B cell (primary cell): ENCODE data around the gene FMO2. TPM values are rescaled to one million over a fixed set of nuclear protein-coding genes. Genes with fewer than 3 reads are reported as not detected.

Source experiments
- ATAC-seq: fragments of 200-7000 bp; cut with Tn5 transposase; one replicate; pipeline ENCODE4 v1.10.0; 2021; ENCODE audit warnings: low read depth, mild to moderate bottlenecking, moderate number of reproducible peaks, moderate library complexity
- CTCF ChIA-PET: fragments of 350-600 bp; sonication (Branson Sonifier 250); formaldehyde crosslinking; loops from one replicate; lab custom pipeline; 2021; ENCODE audit warnings: antibody characterized with exemption, inconsistent platforms; lab: Charles Lee
- POLR2A ChIA-PET: fragments of 350-600 bp; sonication (Branson Sonifier 250); formaldehyde crosslinking; loops from one replicate; lab custom pipeline; 2021; ENCODE audit warnings: antibody characterized with exemption; lab: Charles Lee
- DNase-seq: peaks from one replicate; pipeline ENCODE4 v3.0.0; 2013
- H2AFZ ChIP-seq: 2 replicates; pipeline ENCODE4 v1.6.1; 2012; ENCODE audit warnings: mild to moderate bottlenecking, low read depth, low read length; ENCODE audit not compliant: insufficient read depth, poor library complexity, severe bottlenecking
- H3K27ac ChIP-seq, 2 donors: 1 replicate in 1 of 2; 2 replicates in 1 of 2; pipeline ENCODE4 v1.5.1; 2012 to 2013; ENCODE audit warnings: low read length in 2 of 2, mild to moderate bottlenecking in 2 of 2, moderate library complexity in 1 of 2
- H3K27me3 ChIP-seq, 4 experiments: fragments of 200-600 bp in 1 of 4; sonication (generic) in 1 of 4; replicated peaks in 1 of 4; 1 replicate in 2 of 4; 2 replicates in 2 of 4; pipeline versions ENCODE4 v1.6.1 to v1.7.0; 2013 to 2016; ENCODE audit warnings: low read length in 3 of 4, mild to moderate bottlenecking in 2 of 4, mixed read lengths in 1 of 4, moderate library complexity in 1 of 4; ENCODE audit not compliant: insufficient read depth in 4 of 4, control insufficient read depth in 3 of 4; ENCODE audit errors: control extremely low read depth in 1 of 4
- H3K36me3 ChIP-seq, 2 experiments: replicated peaks in 1 of 2; 1 replicate in 1 of 2; 2 replicates in 1 of 2; pipeline versions ENCODE4 v1.6.1 to v1.7.1; 2013; ENCODE audit warnings: low read length in 1 of 2; ENCODE audit not compliant: insufficient read depth in 2 of 2, control insufficient read depth in 1 of 2; ENCODE audit errors: control extremely low read depth in 1 of 2, extremely low read depth in 1 of 2
- H3K4me1 ChIP-seq, 2 donors: fragments of 200-600 bp in 1 of 2; sonication (generic) in 1 of 2; 1 replicate in 1 of 2; 2 replicates in 1 of 2; pipeline versions ENCODE4 v1.5.1 to v1.6.1; 2013 to 2017; ENCODE audit warnings: low read length in 2 of 2; ENCODE audit not compliant: control insufficient read depth in 2 of 2, insufficient read depth in 2 of 2
- H3K4me2 ChIP-seq: replicated peaks from 2 replicates; pipeline ENCODE3; 2012; ENCODE audit warnings: mild to moderate bottlenecking, low read depth, low read length; ENCODE audit not compliant: poor library complexity, severe bottlenecking
- H3K4me3 ChIP-seq, 5 experiments: fragments of 200-600 bp in 1 of 5; sonication (generic) in 1 of 5; 1 replicate in 3 of 5; 2 replicates in 2 of 5; pipeline versions ENCODE4 v1.5.1 to v1.7.0; 2011 to 2016; ENCODE audit warnings: low read length in 4 of 5, mild to moderate bottlenecking in 4 of 5, low read depth in 2 of 5, control low read depth in 1 of 5, moderate library complexity in 1 of 5; ENCODE audit not compliant: insufficient read depth in 1 of 5; ENCODE audit errors: control extremely low read depth in 1 of 5, extremely low read depth in 1 of 5
- H3K79me2 ChIP-seq: fragments of 200-600 bp; sonication (generic); one replicate; pipeline ENCODE4 v1.6.0; 2016; ENCODE audit warnings: low read length; ENCODE audit not compliant: control insufficient read depth, insufficient read depth
- H3K9ac ChIP-seq: fragments of 200-600 bp; sonication (generic); 2 replicates; pipeline ENCODE4 v1.6.1; 2017; ENCODE audit warnings: mild to moderate bottlenecking, low read length, moderate library complexity
- H3K9me3 ChIP-seq, 3 donors: one replicate each; pipeline versions ENCODE4 v1.6.1 to v1.7.1; 2013; ENCODE audit warnings: low read length in 2 of 3; ENCODE audit not compliant: control insufficient read depth in 2 of 3, insufficient read depth in 1 of 3; ENCODE audit errors: control extremely low read depth in 1 of 3
- H4K20me1 ChIP-seq: 2 replicates; pipeline ENCODE4 v1.6.0; 2012; ENCODE audit warnings: mild to moderate bottlenecking, low read length; ENCODE audit not compliant: insufficient read depth, control insufficient read depth, poor library complexity, severe bottlenecking
- H3K27ac Mint-ChIP-seq: one replicate; pipeline ENCODE4 v1.8.0; 2021; ENCODE audit warnings: mixed read lengths
- H3K27me3 Mint-ChIP-seq: one replicate; pipeline ENCODE4 v1.8.0; 2021; ENCODE audit warnings: mixed read lengths
- H3K4me1 Mint-ChIP-seq: one replicate; pipeline ENCODE4 v1.8.0; 2021; ENCODE audit warnings: mixed read lengths
- H3K4me3 Mint-ChIP-seq: one replicate; pipeline ENCODE4 v1.8.0; 2021; ENCODE audit warnings: mixed read lengths
- H3K9me3 Mint-ChIP-seq: one replicate; pipeline ENCODE4 v1.8.0; 2022; ENCODE audit warnings: mixed read lengths; ENCODE audit not compliant: insufficient read depth
- CTCF ChIP-seq: fragments of 200-600 bp; IDR thresholded peaks from one replicate; pipeline ENCODE4 v1.8.0; 2022; ENCODE audit warnings: antibody characterized with exemption, mild to moderate bottlenecking
- EZH2 ChIP-seq: IDR thresholded peaks from 2 replicates; pipeline ENCODE4 v1.6.1; 2012; ENCODE audit warnings: borderline replicate concordance, low read depth, mild to moderate bottlenecking, moderate library complexity, low read length; ENCODE audit not compliant: insufficient read depth, poor library complexity, severe bottlenecking
- whole genome bisulfite sequencing: methylation state at CpG from one replicate; pipeline ENCODE4 v1.1.5; 2013; ENCODE audit warnings: missing lambda C conversion rate; ENCODE audit not compliant: insufficient coverage; 5-methylcytosine and 5-hydroxymethylcytosine counted together
- intact Hi-C: fragments of 100-400 bp; cut with micrococcal nuclease; formaldehyde crosslinking; loops from one replicate; pipeline ENCODE4 v1.10.0; 2022
- polyA minus RNA-seq: library from RNA; depleted of rRNA, polyadenylated mRNA; stranded (reverse); fragments of >200 nt; gene quantifications from 2 replicates; pipeline ENCODE4 v1.2.3, GENCODE V29; 2012
- polyA plus RNA-seq: library from polyadenylated mRNA; depleted of rRNA; stranded (reverse); fragments of >200 nt; gene quantifications from 2 replicates; pipeline ENCODE4 v1.2.3, GENCODE V29; 2012
- total RNA-seq, 2 donors: library from RNA; stranded (reverse); fragments of 120-200 nt in 1 of 2; gene quantifications; 1 replicate in 1 of 2; 2 replicates in 1 of 2; pipeline versions ENCODE4 v1.2.3 to v1.2.4, GENCODE V29; 2013 to 2022

The FMO2 gene
- not detected in 2 replicates for total RNA-seq
- total RNA-seq (2013), result not detected
- not detected in 2 replicates for polyA plus RNA-seq
- 0.36 TPM in 1 of 2 replicates, not detected in the other for polyA minus RNA-seq

- H3K4me2 ChIP-seq, result no peak within 1 kb of the TSS
- no peak within 1 kb of the TSS for H3K9ac ChIP-seq
- H3K9me3 ChIP-seq, result no peaks in the 10 kb centered on the region
- intact Hi-C loops, result no loop called here
- H3K36me3 ChIP-seq, result no peaks in the 10 kb centered on the region
- no peaks in the 10 kb centered on the region for H4K20me1 ChIP-seq
- DNase-seq (no peak), ATAC-seq (no peak)
- ChIA-PET POLR2A (no interaction called here), CTCF (interaction anchor here (1.9 kb wide), 1 partner anchor 13 kb away, joined by 4 read pairs; no protein-coding TSS in a partner anchor)
- no peaks in the 10 kb centered on the region for H3K27me3 ChIP-seq
- H3K4me1 ChIP-seq, result no peaks in the 10 kb centered on the region
- no peak within 1 kb of the TSS for H3K4me3 ChIP-seq
- H3K79me2 ChIP-seq, result no peaks in the 10 kb centered on the region
- H3K9me3 Mint-ChIP-seq, result no peaks in the 10 kb centered on the region
- no peak for TF ChIP-seq CTCF
- WGBS, result 90% methylated on average over 2 of the region's 6 CpGs
- no peak within 1 kb of the TSS for H2AFZ ChIP-seq
- peaks cover 15% of the 10 kb centered on the region for H3K27me3 Mint-ChIP-seq
- no peak within 1 kb of the TSS for H3K4me3 Mint-ChIP-seq
- H3K27ac Mint-ChIP-seq, result no peak within 1 kb of the TSS
- H3K4me1 Mint-ChIP-seq, result no peaks in the 10 kb centered on the region
- H3K27ac ChIP-seq, result no peak within 1 kb of the TSS
Measured at GRCh38 chr1:171185091-171185490, at the start of gene FMO2. Gene FMO2, plus strand, starts transcription at chr1:171185300. Its CDS starts 414 bp downstream, at chr1:171185714.

- no peaks in the 10 kb centered on the region for H4K20me1 ChIP-seq
- H3K36me3 ChIP-seq, result no peaks in the 10 kb centered on the region
- H3K4me2 ChIP-seq, result no peak overlapping the region
- TF ChIP-seq CTCF (no peak), EZH2 (no peak)
- POLR2A ChIA-PET, result no interaction called here
- no peak for DNase-seq
- intact Hi-C loops, result no loop called here
- no peaks in the 10 kb centered on the region for H3K4me1 ChIP-seq
- 80% methylated on average over 1 of the region's 2 CpGs for WGBS
- H3K4me3 Mint-ChIP-seq, result no peak overlapping the region
- CTCF ChIA-PET, result no interaction called here
- H3K27ac ChIP-seq, result no peak overlapping the region
- H3K9ac ChIP-seq, result no peak overlapping the region
- H3K27ac Mint-ChIP-seq, result no peak overlapping the region
- peaks cover 9% of the 10 kb centered on the region for H3K27me3 Mint-ChIP-seq
- H2AFZ ChIP-seq, result no peak overlapping the region
- H3K4me3 ChIP-seq, result no peak overlapping the region
- H3K9me3 Mint-ChIP-seq, result peaks cover 3% of the 10 kb centered on the region
- H3K9me3 ChIP-seq, result no peaks in the 10 kb centered on the region
- no peak for ATAC-seq
- H3K4me1 Mint-ChIP-seq, result no peaks in the 10 kb centered on the region
- peaks cover 0 to 5% (median 0%) of the 10 kb centered on the region in 4 experiments for H3K27me3 ChIP-seq
- H3K79me2 ChIP-seq, result no peaks in the 10 kb centered on the region
Measured at GRCh38 chr1:171137580-171137979, 47.5 kb upstream of the FMO2 start.
